NOMO-1 treated with DMSO at 0.1 percent for 48 hours (cell line): ENCODE data around the gene MPDZ.
A peak's percentile ranks its signal among the peaks of the same experiment; 100 is the strongest.

Source experiments
- DNase-seq: peaks from one replicate; lab custom pipeline; 2025; ENCODE audit not compliant: unreplicated experiment; lab: John Stamatoyannopoulos, UW

The MPDZ gene

DNA sequence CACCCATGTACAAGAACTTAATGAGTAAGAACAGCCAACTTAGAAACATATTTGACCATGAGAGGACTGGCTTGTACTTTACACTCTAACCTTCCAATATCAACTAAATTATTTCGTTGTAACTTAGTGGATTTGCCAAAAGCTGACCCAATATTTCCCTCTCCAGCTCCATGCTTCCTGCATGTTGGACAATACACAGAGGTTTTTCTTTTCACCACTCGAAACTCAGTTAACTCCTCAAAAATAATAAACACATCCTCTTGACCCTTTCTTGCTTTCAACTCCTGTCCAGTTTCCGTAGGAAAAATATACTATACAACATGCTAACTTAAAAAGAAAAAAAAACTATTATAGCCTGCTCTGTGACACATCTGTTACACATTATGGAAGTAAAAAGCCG is 188.9 kb downstream of the MPDZ start:
- DNase-seq = no peak

DNA sequence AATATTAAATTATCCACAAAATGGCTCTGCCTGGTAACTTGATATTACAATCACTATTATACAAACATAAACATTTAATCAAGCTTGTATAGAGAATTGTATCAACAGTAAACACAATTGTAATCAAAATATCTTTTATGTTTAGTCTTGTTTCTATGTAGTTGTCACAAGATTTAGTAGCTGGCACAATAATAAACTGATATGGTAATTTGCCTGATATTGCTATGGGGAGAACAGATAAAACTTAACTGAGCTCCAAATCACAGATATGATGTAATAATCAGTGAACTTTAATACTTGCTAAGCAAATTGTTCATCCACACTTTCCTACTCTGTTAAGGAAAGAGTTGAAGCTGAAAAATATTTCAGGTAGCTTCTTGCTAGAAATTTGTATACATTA is 189.8 kb downstream of the MPDZ start:
- no peak for DNase-seq

DNA sequence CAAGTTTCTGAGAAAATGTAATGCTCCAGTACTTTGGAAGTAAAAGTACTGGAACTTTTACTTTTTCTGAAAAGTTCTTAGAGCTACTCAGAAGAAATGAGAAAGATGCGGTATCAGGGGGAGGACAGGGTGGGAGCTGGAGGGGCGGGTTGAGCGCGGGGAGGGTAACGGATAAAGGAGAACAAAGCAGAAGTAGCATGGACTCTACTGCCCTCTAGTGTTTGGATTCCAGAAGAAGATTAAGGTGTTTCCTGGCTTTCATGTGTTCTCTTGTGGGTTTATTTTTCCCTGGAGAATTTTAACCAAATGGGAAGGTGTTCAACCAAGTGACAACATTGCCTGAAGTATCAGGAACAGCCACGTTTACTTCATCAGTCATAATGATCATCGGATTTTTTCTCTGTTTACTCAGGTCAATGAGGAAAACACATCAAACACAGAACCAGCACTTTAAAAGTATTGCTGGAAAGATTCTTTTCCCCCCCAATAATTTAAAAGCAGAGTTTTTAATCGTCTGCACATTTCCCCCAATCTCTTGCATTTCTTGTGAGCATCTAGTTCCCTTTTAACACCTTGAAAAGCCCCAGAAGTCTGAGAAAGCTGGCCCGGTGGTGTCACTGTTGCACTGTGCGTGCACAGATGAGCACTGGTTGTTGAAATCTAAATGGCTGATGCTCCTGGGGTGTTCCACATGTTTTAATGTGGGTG is 190.6 kb downstream of the MPDZ start:
- DNase-seq = peak; percentile 0

DNA sequence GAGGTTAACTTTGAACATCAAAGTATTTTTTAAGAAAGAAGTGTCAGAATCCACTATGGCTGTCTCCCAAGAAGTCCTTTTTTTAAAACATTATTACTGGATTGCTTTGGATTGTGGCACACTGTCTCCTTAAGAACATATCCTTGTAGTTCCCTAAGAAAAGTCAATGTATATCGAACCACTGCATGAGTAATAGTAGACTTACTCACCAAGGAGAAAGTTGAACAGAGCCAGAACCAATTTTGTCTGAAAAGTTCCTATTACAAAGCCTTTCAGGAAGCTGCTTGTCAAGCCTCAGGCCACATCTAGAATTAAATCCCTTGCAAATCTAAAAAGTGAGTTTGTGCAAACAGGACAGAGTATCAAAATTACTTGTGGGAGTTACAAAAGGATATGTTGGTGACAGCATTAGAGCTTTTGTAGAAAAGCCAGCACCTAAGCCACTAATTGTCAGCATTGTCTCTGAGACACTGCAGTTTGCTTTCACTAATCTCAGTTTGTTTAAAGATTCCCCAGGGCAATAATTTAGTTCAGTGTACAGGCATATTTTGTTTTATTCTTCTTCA is 195.4 kb downstream of the MPDZ start:
- no peak for DNase-seq

DNA sequence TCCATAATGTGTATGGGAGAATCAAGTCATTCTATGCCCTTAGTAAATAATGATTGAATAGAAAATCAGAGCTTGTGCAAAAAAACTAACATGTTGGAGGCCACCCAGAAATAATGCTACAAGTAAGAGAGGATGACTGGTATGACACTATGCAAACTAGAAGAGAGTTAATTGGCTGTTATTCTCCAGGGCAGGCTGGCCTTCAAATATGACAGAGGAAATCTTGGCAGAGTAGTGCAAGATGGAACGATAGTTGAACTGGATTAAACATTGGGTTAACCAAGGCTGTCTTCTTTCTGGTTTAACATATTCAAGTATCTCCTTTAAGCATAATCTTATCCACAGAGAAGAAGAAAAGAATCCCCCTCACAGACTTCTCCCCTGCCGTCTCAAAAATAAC is 196.1 kb downstream of the MPDZ start:
- no peak for DNase-seq

DNA sequence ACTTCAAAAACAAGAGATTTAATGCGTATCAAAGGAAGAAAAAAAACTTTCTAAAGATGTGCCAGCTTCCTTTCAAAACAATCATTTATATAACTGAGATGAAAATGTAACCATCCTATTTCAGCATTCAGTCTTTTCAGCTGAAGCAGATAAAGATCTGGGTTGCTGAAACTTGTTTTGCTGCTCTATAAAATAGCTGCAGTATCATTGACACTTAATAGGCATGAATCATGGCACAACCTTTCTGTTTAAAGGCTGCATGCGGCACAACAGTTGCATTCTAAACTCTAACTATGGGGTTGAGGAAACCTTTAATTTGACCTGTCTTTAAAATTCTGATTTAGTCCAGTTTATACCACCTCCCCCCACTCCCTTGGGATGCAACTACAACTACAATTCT is 196.7 kb downstream of the MPDZ start:
- no peak for DNase-seq

GRCh38 chr9:13078164-13078563 is 201.3 kb downstream of the MPDZ start:
- no peak for DNase-seq

- no peak for DNase-seq
Measured at GRCh38 chr9:13076616-13077015, 202.9 kb downstream of the MPDZ start.

DNA sequence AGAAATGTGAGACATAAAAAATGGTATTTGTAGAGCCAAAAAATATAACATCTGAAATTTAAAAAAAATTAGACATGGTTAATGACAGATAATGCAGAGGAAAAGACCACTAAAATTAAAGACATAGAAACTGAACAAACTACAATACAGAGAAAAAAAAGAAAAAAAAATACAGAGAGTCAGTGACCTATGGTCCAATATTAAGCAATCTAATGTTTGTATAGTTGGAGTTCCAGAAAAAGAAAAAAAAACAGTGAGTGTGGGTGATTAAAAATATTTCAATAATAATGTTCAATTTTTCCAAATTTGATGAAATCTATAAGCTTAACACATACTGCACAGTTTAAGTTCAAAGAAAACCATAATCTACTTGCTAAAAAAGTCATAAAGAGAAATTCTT is 207.6 kb downstream of the MPDZ start:
- DNase-seq = no peak

- no peak for DNase-seq
Measured at GRCh38 chr9:13070612-13071595, 208.6 kb downstream of the MPDZ start.

GRCh38 chr9:13069498-13069897 is 210.0 kb downstream of the MPDZ start:
- no peak for DNase-seq

DNA sequence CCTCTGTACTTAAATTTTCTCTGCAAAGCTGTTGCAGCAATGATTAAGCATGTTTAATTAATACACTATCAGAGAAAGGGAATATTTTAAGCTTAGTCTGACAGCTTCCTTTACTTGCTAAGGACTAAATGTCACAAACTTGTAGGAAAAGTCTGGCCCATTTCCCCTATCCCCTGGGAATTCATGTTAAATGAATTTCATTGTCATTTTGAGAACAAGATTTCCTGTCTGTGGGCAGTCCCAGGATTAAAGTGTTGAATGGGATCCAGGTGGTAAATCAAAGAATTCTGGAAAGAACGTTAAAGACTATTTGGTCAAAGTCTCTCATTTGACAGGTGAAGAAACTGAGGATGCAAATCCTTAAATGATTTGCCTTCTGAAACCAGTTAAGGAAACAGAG is 214.8 kb downstream of the MPDZ start:
- no peak for DNase-seq

- no peak for DNase-seq
Measured at GRCh38 chr9:13063880-13064459, 215.5 kb downstream of the MPDZ start.

DNA sequence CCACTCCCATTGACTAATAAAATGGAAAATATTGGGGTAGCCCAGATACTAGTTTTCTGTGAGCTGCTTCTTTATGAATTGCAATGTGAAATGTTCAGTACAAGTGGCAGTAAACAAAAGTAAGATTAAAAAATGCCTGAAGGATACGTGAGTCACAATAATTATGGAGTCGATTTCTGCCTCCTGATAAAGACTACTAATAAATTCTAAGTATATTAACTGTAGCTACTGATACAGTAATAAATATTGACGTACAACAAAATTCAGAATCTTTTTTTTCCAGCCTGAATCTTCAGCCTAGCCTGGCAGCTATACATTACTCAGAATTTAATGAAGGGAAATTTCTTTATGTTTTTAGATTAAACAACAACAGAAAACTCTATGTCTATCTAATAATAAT is 218.1 kb downstream of the MPDZ start:
- DNase-seq = no peak
